ENCODE data around the gene DIPK1A. TPM values are rescaled to one million over a fixed set of nuclear protein-coding genes. Genes with fewer than 3 reads are reported as not detected.

Gene DIPK1A
- total and polyA plus RNA-seq, 12 donors = 0.91 to 10.2 (median 3.0) TPM

DNA sequence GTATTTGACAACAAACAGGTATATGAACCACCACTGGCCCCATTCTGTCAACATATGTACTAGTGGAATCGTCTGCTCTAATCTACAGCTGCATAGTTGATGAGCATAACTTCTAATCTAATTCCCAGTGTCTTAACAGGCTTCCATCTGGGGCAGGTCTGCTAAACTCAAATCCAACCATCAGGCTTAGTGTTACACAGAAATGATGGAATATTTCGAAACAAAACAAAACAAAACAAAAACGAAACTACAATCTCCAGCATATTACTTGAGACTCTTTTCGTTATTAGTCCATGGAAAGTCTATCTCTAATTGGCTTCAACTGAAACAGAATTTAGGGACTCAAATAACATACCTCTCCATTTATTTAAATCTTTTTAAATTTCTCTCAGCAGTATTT, 37.6 kb downstream of the DIPK1A start:
- Histone ChIP-seq H3K4me1 (replicated peaks in 1 of 2) (no peaks in the 10 kb centered on the region), H3K27ac (no peak overlapping the region), H3K9me3 (replicated peaks in 1 of 3) (no peaks in the 10 kb centered on the region), H3K36me3 (replicated peaks in 1 of 2) (no peaks in the 10 kb centered on the region), H3K4me3 (no peak overlapping the region), H3K27me3 (no peaks in the 10 kb centered on the region)
- no peak for DNase-seq
- intact Hi-C loops (cut with DNase I) = no loop called here
- WGBS, 4 donors = 75 to 79% (median 78%) methylated on average over 4 of the region's 4 CpGs
- TF ChIP-seq, protein P1, sequence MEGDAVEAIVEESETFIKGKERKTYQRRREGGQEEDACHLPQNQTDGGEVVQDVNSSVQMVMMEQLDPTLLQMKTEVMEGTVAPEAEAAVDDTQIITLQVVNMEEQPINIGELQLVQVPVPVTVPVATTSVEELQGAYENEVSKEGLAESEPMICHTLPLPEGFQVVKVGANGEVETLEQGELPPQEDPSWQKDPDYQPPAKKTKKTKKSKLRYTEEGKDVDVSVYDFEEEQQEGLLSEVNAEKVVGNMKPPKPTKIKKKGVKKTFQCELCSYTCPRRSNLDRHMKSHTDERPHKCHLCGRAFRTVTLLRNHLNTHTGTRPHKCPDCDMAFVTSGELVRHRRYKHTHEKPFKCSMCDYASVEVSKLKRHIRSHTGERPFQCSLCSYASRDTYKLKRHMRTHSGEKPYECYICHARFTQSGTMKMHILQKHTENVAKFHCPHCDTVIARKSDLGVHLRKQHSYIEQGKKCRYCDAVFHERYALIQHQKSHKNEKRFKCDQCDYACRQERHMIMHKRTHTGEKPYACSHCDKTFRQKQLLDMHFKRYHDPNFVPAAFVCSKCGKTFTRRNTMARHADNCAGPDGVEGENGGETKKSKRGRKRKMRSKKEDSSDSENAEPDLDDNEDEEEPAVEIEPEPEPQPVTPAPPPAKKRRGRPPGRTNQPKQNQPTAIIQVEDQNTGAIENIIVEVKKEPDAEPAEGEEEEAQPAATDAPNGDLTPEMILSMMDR (IDR thresholded peaks at IDR 0.05) = no peak
- no peak for TF ChIP-seq POLR2A (IDR thresholded peaks at IDR 0.05)

- TF ChIP-seq, protein P1 (IDR thresholded peaks at IDR 0.05) = no peak
- TF ChIP-seq POLR2A (IDR thresholded peaks at IDR 0.05) = no peak
- intact Hi-C loops (cut with DNase I) = no loop called here
- H3K27me3 ChIP-seq = no peaks in the 10 kb centered on the region
- H3K36me3 ChIP-seq (replicated peaks in 1 of 2) = no peaks in the 10 kb centered on the region
- DNase-seq = no peak
- no peaks in the 10 kb centered on the region for H3K4me1 ChIP-seq (replicated peaks in 1 of 2)
- H3K9me3 ChIP-seq (replicated peaks in 1 of 3) = no peaks in the 10 kb centered on the region
- WGBS, 4 donors = 85 to 90% (median 88%) methylated on average over 9 of the region's 9 CpGs
- H3K4me3 ChIP-seq = no peak overlapping the region
- H3K27ac ChIP-seq = no peak overlapping the region
Observed at GRCh38 chr1:92922356-92923035, 38.8 kb downstream of the DIPK1A start.

DNA sequence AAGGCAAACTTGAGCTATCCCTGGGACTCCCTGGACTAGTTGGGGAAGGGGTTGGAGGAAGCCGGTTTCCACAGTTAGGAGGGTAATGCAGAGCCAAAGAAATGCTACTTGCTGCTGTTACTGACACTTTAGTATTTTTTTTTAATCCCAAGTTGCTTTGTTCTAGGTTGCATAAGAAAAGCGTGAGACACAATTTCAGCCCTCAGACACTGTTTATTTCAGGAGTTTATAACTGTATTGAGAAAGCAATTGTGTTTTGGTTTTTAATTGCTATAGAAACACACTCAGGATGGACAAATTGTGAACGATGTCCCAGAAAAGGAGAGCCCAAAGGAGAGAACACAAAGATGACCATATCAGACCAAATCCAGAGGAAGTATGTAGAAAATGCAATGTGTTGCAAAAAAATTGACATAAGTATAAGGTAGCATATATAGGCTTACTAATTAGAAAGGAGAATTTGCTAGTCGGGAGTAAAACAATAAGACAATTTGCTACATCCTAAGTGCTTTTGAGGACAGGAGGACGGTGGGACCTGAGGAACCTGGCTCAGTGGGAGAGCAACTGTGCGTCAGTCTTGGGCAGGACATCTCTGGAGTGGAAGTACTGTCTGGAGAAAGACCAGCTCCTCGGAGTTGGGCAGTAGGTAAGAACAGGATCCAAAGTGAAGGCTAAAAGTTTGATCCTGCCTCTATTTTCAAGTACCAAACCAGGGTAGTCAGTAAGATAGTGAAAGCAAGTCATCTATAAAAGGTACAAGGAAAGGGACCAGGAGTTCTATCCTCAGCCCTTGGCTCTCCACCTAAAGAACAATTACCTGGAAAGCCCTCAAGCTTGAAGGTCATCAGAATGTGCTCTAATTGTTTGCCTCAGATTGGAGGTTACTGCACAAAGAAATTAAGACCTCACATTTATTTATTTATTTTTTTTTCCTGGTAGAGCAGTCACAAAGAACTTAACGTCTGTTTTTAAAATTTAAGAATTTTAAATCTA, 39.9 kb downstream of the DIPK1A start:
- Histone ChIP-seq H3K9me3 (replicated peaks in 1 of 3) (no peaks in the 10 kb centered on the region), H3K4me3 (no peak overlapping the region), H3K27me3 (no peaks in the 10 kb centered on the region), H3K36me3 (replicated peaks in 1 of 2) (no peaks in the 10 kb centered on the region), H3K27ac (no peak overlapping the region), H3K4me1 (replicated peaks in 1 of 2) (no peaks in the 10 kb centered on the region)
- 85 to 90% (median 88%) methylated on average over 8 of the region's 8 CpGs for WGBS, 4 donors
- intact Hi-C loops (cut with DNase I) = no loop called here
- TF ChIP-seq, protein P1 (IDR thresholded peaks at IDR 0.05) = no peak
- TF ChIP-seq POLR2A (IDR thresholded peaks at IDR 0.05) = no peak
- DNase-seq = no peak

DNA sequence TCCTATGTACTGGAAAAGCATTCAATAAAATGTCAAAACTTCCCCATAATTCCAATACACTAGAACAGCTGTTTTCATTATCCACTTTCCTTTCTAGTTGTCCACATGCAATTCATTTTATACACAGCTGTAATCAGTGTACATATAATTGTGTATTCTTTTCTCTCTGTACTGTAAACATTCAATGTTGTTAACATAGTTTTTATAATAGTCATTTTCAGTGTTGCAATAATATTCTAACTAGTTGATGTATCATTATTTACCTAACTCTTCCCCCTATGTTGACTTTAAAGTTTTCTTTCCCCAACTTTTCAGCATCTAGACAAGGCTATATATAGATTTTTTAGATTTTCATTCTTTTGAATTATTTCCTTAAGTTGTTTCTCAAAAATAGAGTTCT, 44.4 kb downstream of the DIPK1A start:
- Histone ChIP-seq H3K9me3 (replicated peaks in 1 of 3) (no peaks in the 10 kb centered on the region), H3K27me3 (no peaks in the 10 kb centered on the region), H3K4me1 (replicated peaks in 1 of 2) (no peaks in the 10 kb centered on the region), H3K4me3 (no peak overlapping the region), H3K36me3 (replicated peaks in 1 of 2) (no peaks in the 10 kb centered on the region), H3K27ac (no peak overlapping the region)
- DNase-seq = no peak
- TF ChIP-seq, protein P1 (IDR thresholded peaks at IDR 0.05) = no peak
- no peak for TF ChIP-seq POLR2A (IDR thresholded peaks at IDR 0.05)
- intact Hi-C loops (cut with DNase I) = no loop called here

All from adrenal gland (tissue), 12 donors.